CD4-positive, alpha-beta T cell (primary cell): ENCODE results near the gene CCNG2. TPM values are rescaled to one million over a fixed set of nuclear protein-coding genes. Genes with fewer than 3 reads are reported as not detected.

Source experiments
- ATAC-seq: fragments of 200-7000 bp; cut with Tn5 transposase; one replicate; pipeline ENCODE4 v1.10.0; 2022; ENCODE audit warnings: mild to moderate bottlenecking; ENCODE audit not compliant: poor library complexity
- CTCF ChIA-PET: fragments of 350-600 bp; sonication (Branson Sonifier 250); formaldehyde crosslinking; loops from one replicate; lab custom pipeline; 2021; ENCODE audit warnings: antibody characterized with exemption, inconsistent platforms; lab: Charles Lee
- POLR2A ChIA-PET: fragments of 350-600 bp; sonication (Branson Sonifier 250); formaldehyde crosslinking; loops from one replicate; lab custom pipeline; 2021; ENCODE audit warnings: antibody characterized with exemption, inconsistent platforms; lab: Charles Lee
- DNase-seq, 14 experiments: peaks; one replicate each; pipeline ENCODE4 v3.0.0-alpha.2; 2013 to 2020; ENCODE audit warnings: mixed read lengths in 2 of 14
- H3K27ac ChIP-seq, 2 donors: one replicate each; pipeline versions ENCODE4 v1.5.1 to v1.7.0; 2013; ENCODE audit warnings: low read length in 2 of 2, low read depth in 1 of 2, mild to moderate bottlenecking in 1 of 2
- H3K27me3 ChIP-seq, 2 experiments: 1 replicate in 1 of 2; 2 replicates in 1 of 2; pipeline versions ENCODE4 v1.6.1 to v1.7.0; 2013; ENCODE audit warnings: low read length in 2 of 2, control low read depth in 1 of 2, mild to moderate bottlenecking in 1 of 2, moderate library complexity in 1 of 2; ENCODE audit not compliant: insufficient read depth in 2 of 2, control insufficient read depth in 1 of 2
- H3K36me3 ChIP-seq: one replicate; pipeline ENCODE4 v1.6.1; 2013; ENCODE audit warnings: low read length, control low read depth; ENCODE audit not compliant: insufficient read depth
- H3K4me1 ChIP-seq: one replicate; pipeline ENCODE4 v1.6.1; 2013; ENCODE audit warnings: low read length, control low read depth; ENCODE audit not compliant: insufficient read depth
- H3K4me3 ChIP-seq: one replicate; pipeline ENCODE4 v1.5.1; 2013; ENCODE audit warnings: mild to moderate bottlenecking, low read length, moderate library complexity
- H3K9me3 ChIP-seq, 2 experiments: 1 replicate in 1 of 2; 2 replicates in 1 of 2; pipeline versions ENCODE4 v1.6.1 to v1.7.0; 2013; ENCODE audit warnings: low read length in 2 of 2, mild to moderate bottlenecking in 2 of 2, control low read depth in 1 of 2, moderate library complexity in 1 of 2; ENCODE audit not compliant: control insufficient read depth in 1 of 2, insufficient read depth in 1 of 2
- H3K27ac Mint-ChIP-seq: one replicate; pipeline ENCODE4 v1.8.0; 2020; ENCODE audit warnings: mixed read lengths
- H3K27me3 Mint-ChIP-seq: one replicate; pipeline ENCODE4 v1.8.0; 2021; ENCODE audit warnings: mixed read lengths
- H3K36me3 Mint-ChIP-seq: one replicate; pipeline ENCODE4 v1.8.0; 2021; ENCODE audit warnings: low read depth, mixed read lengths
- H3K4me1 Mint-ChIP-seq: one replicate; pipeline ENCODE4 v1.8.0; 2021; ENCODE audit warnings: low read depth, mixed read lengths
- H3K4me3 Mint-ChIP-seq: one replicate; pipeline ENCODE4 v1.8.0; 2020; ENCODE audit warnings: mild to moderate bottlenecking, mixed read lengths
- H3K9me3 Mint-ChIP-seq: one replicate; pipeline ENCODE4 v1.8.0; 2020; ENCODE audit warnings: mixed read lengths
- CTCF ChIP-seq: fragments of 200-600 bp; IDR thresholded peaks from one replicate; pipeline ENCODE4 v1.8.0; 2022; ENCODE audit warnings: antibody characterized with exemption, mild to moderate bottlenecking
- intact Hi-C, 2 experiments: fragments of 100-400 bp; cut with DNase I in 1 of 2; cut with micrococcal nuclease in 1 of 2; formaldehyde crosslinking; loops; one replicate each; pipeline versions ENCODE4 v1.15.1 to v1.9.0; 2023 to 2025; cut with DNase I, micrococcal nuclease
- total RNA-seq, 174 experiments: library from RNA in 2 of 174; stranded (reverse) in 2 of 174; gene quantifications; one replicate each; pipeline ENCODE4 v1.2.3 and lab custom pipeline; 2021 to 2026

The CCNG2 gene
- total RNA-seq, 2 experiments from 2014 or later = 20.6 to 21.3 TPM

- intact Hi-C loops = loop anchor here in 1 of 2 experiments (2.0 kb wide), 1 partner anchor 33 kb away; no protein-coding TSS in a partner anchor
- Histone ChIP-seq H3K4me3 (peak overlapping the region; percentile 51), H3K27me3 (no peaks in the 10 kb centered on the region), H3K27ac (peak overlapping the region in 1 of 2 donors; percentile 68), H3K9me3 (no peaks in the 10 kb centered on the region), H3K4me1 (peaks cover 17% of the 10 kb centered on the region), H3K36me3 (no peaks in the 10 kb centered on the region)
- Mint-ChIP-seq H3K4me1 (peaks cover 24% of the 10 kb centered on the region), H3K36me3 (no peaks in the 10 kb centered on the region), H3K27me3 (no peaks in the 10 kb centered on the region), H3K9me3 (no peaks in the 10 kb centered on the region), H3K4me3 (peak overlapping the region; percentile 88), H3K27ac (peak overlapping the region; percentile 89)
- ChIA-PET CTCF (interaction anchor here (1.2 to 2.6 kb wide), 2 partner anchors 10 to 153 kb away, joined by 3 to 11 read pairs; no protein-coding TSS in a partner anchor), POLR2A (interaction anchor here (0.7 to 2.3 kb wide), 11 partner anchors 8 to 627 kb away, joined by 3 to 22 read pairs (median 4); partner anchors contain the start of genes CCNG2 and CCNI)
- TF ChIP-seq CTCF = no peak
- peak; percentile 99 for ATAC-seq
- peak; percentile 49 to 88 (median 69) for DNase-seq
Measured at GRCh38 chr4:77193511-77194102, 36.6 kb downstream of the CCNG2 start.

GRCh38 chr4:77194366-77194765 lies 37.4 kb downstream of the CCNG2 start:
- intact Hi-C loops = no loop called here
- peaks cover 24% of the 10 kb centered on the region for H3K4me1 Mint-ChIP-seq
- no peak for TF ChIP-seq CTCF
- H3K4me3 ChIP-seq = no peak overlapping the region
- H3K27me3 ChIP-seq = no peaks in the 10 kb centered on the region
- H3K36me3 ChIP-seq = no peaks in the 10 kb centered on the region
- peak overlapping the region; percentile 89 for H3K27ac Mint-ChIP-seq
- DNase-seq = no peak
- POLR2A ChIA-PET = interaction anchor here (0.7 to 2.3 kb wide), 6 partner anchors 10 to 626 kb away, joined by 3 to 22 read pairs (median 6); partner anchors contain the start of genes CCNG2 and CCNI
- no peaks in the 10 kb centered on the region for H3K27me3 Mint-ChIP-seq
- H3K27ac ChIP-seq = peak overlapping the region in 1 of 2 donors; percentile 68
- H3K36me3 Mint-ChIP-seq = no peaks in the 10 kb centered on the region
- CTCF ChIA-PET = interaction anchor here (1.2 to 2.6 kb wide), 2 partner anchors 9 to 154 kb away, joined by 3 to 11 read pairs; no protein-coding TSS in a partner anchor
- no peaks in the 10 kb centered on the region for H3K9me3 ChIP-seq
- H3K4me1 ChIP-seq = peaks cover 17% of the 10 kb centered on the region
- no peaks in the 10 kb centered on the region for H3K9me3 Mint-ChIP-seq
- H3K4me3 Mint-ChIP-seq = peak overlapping the region; percentile 88
- no peak for ATAC-seq

- Histone ChIP-seq H3K27me3 (no peaks in the 10 kb centered on the region), H3K27ac (no peak overlapping the region), H3K9me3 (no peaks in the 10 kb centered on the region), H3K4me1 (peaks cover 17% of the 10 kb centered on the region), H3K36me3 (no peaks in the 10 kb centered on the region), H3K4me3 (no peak overlapping the region)
- Mint-ChIP-seq H3K9me3 (no peaks in the 10 kb centered on the region), H3K4me3 (no peak overlapping the region), H3K27ac (no peak overlapping the region), H3K36me3 (no peaks in the 10 kb centered on the region), H3K4me1 (peaks cover 24% of the 10 kb centered on the region), H3K27me3 (no peaks in the 10 kb centered on the region)
- ChIA-PET CTCF (interaction anchor here (0.6 to 2.6 kb wide), 2 partner anchors 9 to 588 kb away, joined by 4 to 11 read pairs; no protein-coding TSS in a partner anchor), POLR2A (interaction anchor here (1.2 to 2.3 kb wide), 3 partner anchors 9 to 118 kb away, joined by 3 to 13 read pairs (median 7); partner anchors contain the start of gene CCNI)
- ATAC-seq = no peak
- TF ChIP-seq CTCF = no peak
- no peak for DNase-seq
- intact Hi-C loops = no loop called here
Measured at GRCh38 chr4:77194989-77195388, 38.0 kb downstream of the CCNG2 start.
